GM23248 (cell line): ENCODE measurements around the gene SIPA1L3.

ENCODE experiments used
- EZH2 ChIP-seq: fragments of 200-600 bp; sonication (generic); IDR thresholded peaks from 2 replicates; pipeline ENCODE4 v1.6.1; 2018; ENCODE audit warnings: antibody characterized with exemption, mild to moderate bottlenecking; ENCODE audit not compliant: insufficient read depth, poor library complexity, severe bottlenecking
- EZH2phosphoT487 ChIP-seq: fragments of 200-600 bp; sonication (generic); IDR thresholded peaks from 2 replicates; pipeline ENCODE4 v1.6.1; 2018; ENCODE audit warnings: antibody characterized with exemption, moderate library complexity, mild to moderate bottlenecking, low read depth; ENCODE audit not compliant: insufficient read depth

- no peak for TF ChIP-seq EZH2phosphoT487
- TF ChIP-seq EZH2: no peak
Observed at GRCh38 chr19:37966211-37966661, 59.2 kb downstream of the SIPA1L3 start.
